Hematopoietic multipotent progenitor cell treated with erythropoietin and hydrocortisone succinate and interleukin-3 and kit ligand, for 4 days (in vitro differentiated cells): ENCODE results near the gene ATPAF1.

Experiments
- DNase-seq: peaks from one replicate; pipeline ENCODE4 v3.0.0-alpha.2; 2015

Gene ATPAF1

GRCh38 chr1:46582972-46583371 is 85.2 kb downstream of the ATPAF1 start:
- DNase-seq, result peak; percentile 30
